ENCODE results near the gene PLA2R1.

The PLA2R1 gene

DNA sequence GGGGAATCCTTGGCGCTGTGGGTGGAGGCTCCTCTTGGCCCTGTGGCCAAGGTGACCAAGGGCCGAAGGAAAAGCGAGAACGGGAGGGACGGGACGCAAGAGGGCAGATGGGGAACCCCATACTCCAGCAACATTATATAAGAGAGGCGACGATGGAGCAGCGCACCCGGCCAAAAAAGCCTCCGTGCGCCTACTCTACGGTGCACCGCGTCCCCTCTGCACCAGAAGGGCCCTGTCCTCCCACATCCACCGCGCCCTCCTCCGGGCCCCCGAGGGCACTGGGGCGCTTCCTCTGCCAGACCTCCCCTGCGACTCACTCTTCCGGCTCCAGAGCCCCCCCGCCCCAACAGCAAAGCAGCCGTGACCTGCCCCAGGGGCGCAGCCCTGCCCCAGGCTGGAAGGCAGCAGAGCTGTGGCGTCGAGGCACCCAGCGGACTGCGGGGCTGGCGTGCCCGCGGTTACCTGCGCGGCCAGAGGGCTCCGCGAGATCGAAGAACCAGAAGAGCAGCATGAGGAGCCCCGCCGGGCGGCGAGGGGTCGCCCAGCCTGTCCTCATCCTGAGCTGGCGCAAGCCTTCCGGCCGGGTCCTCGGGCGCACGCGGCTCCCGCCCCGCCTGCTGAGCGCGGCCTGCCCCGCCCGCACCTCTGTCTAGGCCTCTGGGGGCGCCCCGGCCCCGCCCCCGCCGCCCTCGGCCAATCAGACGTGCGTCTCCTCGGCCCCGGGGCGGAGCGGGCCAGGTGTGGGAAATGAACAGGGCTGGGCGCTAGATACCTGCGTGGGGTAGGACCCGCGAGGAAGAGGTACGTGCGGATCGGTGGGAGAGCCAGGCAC lies 158.1 kb downstream of the PLA2R1 start, which contains the start of gene LY75:
LY75 (minus strand) TSS at position 630 of the 832 bp plus-strand sequence.
- TF ChIP-seq POLR2A (IDR thresholded peaks at IDR 0.05; ENCODE audit: low read depth, low read length) = no peak
- DNase-seq (ENCODE audit: insufficient read length, low spot score) (no peak), FAIRE-seq (no peak)

- TF ChIP-seq POLR2A (IDR thresholded peaks at IDR 0.05; ENCODE audit: low read depth, low read length) = no peak
- FAIRE-seq (no peak), DNase-seq (ENCODE audit: insufficient read length, low spot score) (no peak)
Measured at GRCh38 chr2:159903443-159904126, 158.8 kb downstream of the PLA2R1 start.

DNA sequence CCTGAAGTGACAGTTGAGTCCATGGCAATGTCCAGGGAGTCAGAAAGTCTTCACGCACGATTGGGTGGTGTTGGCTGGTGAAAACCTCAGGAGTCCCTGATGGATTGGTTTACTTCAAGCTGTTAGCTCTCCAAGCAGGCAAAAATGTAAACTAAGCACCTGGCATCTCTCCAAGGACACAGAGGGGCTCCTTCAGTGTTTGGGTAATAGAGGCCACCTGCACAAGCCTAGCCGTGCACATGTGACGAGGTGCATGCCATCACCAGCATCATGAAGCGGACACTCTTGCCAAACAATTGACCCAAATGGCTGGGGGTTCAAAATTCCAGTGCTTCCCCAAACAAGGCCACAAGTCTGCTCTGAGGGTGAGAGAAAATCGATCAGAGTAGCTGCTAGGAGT lies 159.7 kb downstream of the PLA2R1 start:
- DNase-seq (ENCODE audit: insufficient read length, low spot score) = no peak
- no peak for TF ChIP-seq POLR2A (IDR thresholded peaks at IDR 0.05; ENCODE audit: low read depth, low read length)
- FAIRE-seq = no peak

DNA sequence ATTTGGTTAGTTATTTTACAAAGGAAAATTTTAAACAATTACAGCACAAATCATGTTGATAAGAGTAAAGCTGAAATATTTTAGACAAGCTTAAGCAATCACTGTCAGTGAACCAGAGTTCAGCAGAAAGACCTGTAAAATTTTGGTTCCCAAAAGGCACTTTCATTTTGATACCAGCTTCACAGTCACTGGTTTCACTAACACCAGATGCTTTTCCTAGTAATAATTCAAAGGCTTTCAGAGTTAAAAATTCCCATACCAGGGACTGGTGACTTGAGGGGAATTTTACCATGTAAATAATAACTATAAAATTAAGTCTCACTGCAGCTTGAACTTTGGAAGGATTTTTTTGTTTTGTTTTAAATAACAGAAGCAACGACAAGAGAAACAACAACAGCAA lies 162.1 kb downstream of the PLA2R1 start:
- DNase-seq (ENCODE audit: insufficient read length, low spot score) = no peak
- FAIRE-seq = no peak
- TF ChIP-seq POLR2A (IDR thresholded peaks at IDR 0.05; ENCODE audit: low read depth, low read length) = no peak

- no peak for FAIRE-seq
- no peak for TF ChIP-seq POLR2A (IDR thresholded peaks at IDR 0.05; ENCODE audit: low read depth, low read length)
- DNase-seq (ENCODE audit: insufficient read length, low spot score) = no peak
Measured at GRCh38 chr2:159898441-159898840, 164.0 kb downstream of the PLA2R1 start.

GRCh38 chr2:159897720-159898119 lies 164.7 kb downstream of the PLA2R1 start:
- TF ChIP-seq POLR2A (IDR thresholded peaks at IDR 0.05; ENCODE audit: low read depth, low read length) = no peak
- DNase-seq (ENCODE audit: insufficient read length, low spot score) (no peak), FAIRE-seq (no peak)

- no peak for DNase-seq (ENCODE audit: insufficient read length, low spot score)
- TF ChIP-seq POLR2A (IDR thresholded peaks at IDR 0.05; ENCODE audit: low read depth, low read length) = no peak
- FAIRE-seq = no peak
Measured at GRCh38 chr2:159897081-159897480, 165.3 kb downstream of the PLA2R1 start.

DNA sequence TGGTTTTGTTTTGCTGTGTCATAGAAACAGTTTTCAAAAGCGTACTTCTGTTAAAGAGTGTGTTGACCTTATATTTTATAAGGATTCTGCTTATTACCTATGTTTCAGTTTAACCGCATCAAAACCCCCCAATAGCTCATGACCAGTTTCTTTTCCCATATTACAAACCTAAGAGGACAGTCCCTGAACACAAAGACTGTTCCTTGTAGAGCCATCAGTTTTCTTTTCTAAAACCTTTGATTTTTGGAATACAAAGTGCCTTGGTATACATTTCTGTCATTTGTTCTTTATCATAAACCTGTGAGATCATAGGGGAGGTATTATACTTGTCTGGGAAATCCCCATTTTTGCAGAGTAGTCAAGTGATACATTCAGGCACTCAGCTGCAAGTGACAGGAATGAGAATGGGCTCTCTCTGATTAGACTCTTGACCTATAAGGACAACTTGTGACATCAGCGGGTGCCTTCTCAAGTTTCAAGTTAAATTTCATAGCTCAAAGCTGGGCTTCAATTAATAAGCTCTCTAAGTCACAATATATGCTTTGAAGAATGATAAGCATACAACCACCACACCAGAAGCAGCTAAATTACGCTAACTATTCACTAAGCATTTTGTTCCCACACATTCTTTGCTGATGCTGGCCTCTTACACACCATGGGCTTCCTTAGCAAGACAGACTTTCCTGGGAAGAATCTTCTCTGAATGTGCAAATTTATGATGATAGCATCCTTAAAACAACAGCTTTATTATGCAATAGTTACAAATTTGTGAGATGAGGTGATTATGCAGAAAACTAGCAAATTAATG lies 167.0 kb downstream of the PLA2R1 start:
- FAIRE-seq = no peak
- no peak for TF ChIP-seq POLR2A (IDR thresholded peaks at IDR 0.05; ENCODE audit: low read depth, low read length)
- no peak for DNase-seq (ENCODE audit: insufficient read length, low spot score)

GRCh38 chr2:159894145-159894838 lies 168.1 kb downstream of the PLA2R1 start:
- DNase-seq (ENCODE audit: insufficient read length, low spot score) (no peak), FAIRE-seq (no peak)
- no peak for TF ChIP-seq POLR2A (IDR thresholded peaks at IDR 0.05; ENCODE audit: low read depth, low read length)

DNA sequence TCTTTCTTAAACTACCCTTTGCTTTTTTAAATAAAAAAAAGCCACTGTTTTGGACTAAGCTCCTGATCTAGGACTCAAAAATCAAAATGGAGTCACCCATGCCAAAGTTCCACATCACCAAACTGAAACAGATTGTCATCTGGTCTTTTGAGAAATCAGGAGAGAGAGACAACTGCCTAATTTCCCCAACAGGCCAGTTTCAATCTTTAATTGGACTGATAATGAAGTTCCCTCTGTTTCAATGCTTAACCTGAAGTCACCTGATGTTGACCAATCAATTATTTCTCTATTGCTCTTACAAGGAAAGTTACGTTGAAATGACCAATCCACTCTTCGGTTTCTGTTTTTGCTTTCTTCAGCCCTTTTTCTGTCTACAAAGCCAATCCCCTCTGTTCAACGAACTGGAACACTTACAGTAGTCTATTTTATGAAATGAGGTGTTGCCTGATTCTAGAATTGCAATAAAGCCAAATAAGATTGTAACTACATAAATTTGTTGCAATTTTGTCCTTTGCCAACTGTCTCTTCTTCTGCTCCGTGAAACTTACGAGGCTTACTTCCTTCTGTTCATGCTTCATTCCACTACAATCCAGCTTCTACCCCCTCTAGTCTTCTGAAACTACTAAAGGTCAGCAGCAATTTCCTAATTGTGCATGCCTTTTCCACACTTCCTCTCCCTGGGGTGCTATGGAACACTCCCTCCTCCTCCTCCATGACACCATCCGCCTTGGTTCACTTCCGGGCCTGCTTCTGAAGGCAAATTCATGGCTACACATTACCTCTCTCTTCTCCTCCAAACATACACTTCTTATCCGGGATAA lies 169.2 kb downstream of the PLA2R1 start:
- TF ChIP-seq POLR2A (IDR thresholded peaks at IDR 0.05; ENCODE audit: low read depth, low read length) = no peak
- FAIRE-seq = peak; percentile 6
- no peak for DNase-seq (ENCODE audit: insufficient read length, low spot score)

DNA sequence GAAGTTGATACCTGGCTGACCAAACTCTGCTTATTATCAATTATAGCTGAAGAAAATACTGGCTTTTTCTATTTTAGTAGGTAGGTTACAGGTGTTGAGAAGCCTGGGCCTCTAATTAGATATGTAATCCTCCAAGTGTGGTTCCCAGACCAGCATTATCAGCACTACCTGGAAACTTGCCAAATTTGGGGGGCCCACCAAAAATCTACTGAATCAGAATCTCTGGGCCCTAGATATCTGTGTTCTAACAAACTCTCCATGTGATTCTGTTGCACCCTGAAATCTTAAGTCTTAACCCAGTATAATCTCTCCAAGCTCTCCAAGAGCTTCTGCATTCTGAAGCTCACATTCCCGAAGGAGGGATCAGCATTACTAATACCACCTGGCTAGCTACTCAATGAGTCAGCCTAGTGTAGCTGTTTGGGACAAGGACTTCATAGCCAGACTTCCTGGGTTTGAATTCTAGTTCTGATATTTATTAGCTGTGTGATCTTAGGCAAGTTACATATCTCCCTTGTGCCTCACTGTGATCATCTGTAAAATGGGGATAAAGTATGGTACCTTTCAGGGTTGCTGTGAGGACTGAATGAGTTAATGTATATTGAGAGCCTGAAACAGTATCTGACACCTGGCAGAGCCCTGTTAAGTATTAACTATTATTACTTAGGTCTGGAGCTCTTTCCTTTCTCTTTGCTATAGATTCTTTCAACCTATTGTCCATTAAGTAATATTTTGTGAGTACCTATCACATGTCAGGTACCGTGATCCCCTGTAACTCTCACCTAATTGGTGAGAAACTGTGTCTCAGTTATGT lies 170.3 kb downstream of the PLA2R1 start:
- FAIRE-seq = peak; percentile 95
- TF ChIP-seq POLR2A (IDR thresholded peaks at IDR 0.05; ENCODE audit: low read depth, low read length) = no peak
- DNase-seq (ENCODE audit: insufficient read length, low spot score) = peak; percentile 57

- FAIRE-seq = no peak
- no peak for TF ChIP-seq POLR2A (IDR thresholded peaks at IDR 0.05; ENCODE audit: low read depth, low read length)
Measured at GRCh38 chr2:159891267-159891588, 171.2 kb downstream of the PLA2R1 start.

More at GRCh38 chr2:159891267-159891588, 171.2 kb downstream of the PLA2R1 start:
- DNase-seq (ENCODE audit: insufficient read length, low spot score) = no peak
